ENCODE data around the gene YBEY. TPM values are rescaled to one million over a fixed set of nuclear protein-coding genes. Genes with fewer than 3 reads are reported as not detected.

The YBEY gene
- total RNA-seq, 2 experiments from 2014 or later: 18.3 to 23.5 TPM

DNA sequence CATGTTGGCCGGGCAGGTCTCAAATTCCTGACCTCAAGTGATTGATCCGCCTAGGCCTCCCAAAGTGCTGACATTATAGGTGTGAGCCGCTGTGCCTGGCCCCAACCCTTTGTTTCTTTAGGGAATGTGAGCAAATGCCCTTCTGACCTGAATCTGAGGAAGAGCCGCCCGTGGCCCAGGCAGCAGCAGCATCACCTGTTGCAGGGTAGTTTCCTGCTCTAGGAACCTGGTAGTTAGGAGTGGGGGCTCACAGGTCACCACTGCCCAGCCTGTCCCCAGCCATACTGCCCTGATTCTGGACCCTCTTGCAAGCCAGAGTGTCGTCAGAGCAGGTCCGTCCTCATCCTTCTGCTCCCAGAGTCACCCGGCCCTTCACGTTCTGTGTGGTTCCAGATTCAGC, 13.0 kb downstream of the YBEY start:
- H3K4me3 ChIP-seq (ENCODE audit: low read depth, low read length, poor library complexity, severe bottlenecking): no peak overlapping the region
- DNase-seq (ENCODE audit: low spot score): no peak
- H3K9me2 ChIP-seq (ENCODE audit: insufficient read depth, low read length): no peaks in the 10 kb centered on the region
- no TSS peak for BruUV-seq (replicated peaks)
- no peak overlapping the region for H3K4me2 ChIP-seq (ENCODE audit: low read length)
- H3K4me1 ChIP-seq (ENCODE audit: insufficient read depth, low read length, poor library complexity, severe bottlenecking): peaks cover 16% of the 10 kb centered on the region
- TF ChIP-seq EZH2phosphoT487 (IDR thresholded peaks at IDR 0.05; ENCODE audit: borderline replicate concordance, low read depth, low read length): no peak
- TF ChIP-seq, protein P1, sequence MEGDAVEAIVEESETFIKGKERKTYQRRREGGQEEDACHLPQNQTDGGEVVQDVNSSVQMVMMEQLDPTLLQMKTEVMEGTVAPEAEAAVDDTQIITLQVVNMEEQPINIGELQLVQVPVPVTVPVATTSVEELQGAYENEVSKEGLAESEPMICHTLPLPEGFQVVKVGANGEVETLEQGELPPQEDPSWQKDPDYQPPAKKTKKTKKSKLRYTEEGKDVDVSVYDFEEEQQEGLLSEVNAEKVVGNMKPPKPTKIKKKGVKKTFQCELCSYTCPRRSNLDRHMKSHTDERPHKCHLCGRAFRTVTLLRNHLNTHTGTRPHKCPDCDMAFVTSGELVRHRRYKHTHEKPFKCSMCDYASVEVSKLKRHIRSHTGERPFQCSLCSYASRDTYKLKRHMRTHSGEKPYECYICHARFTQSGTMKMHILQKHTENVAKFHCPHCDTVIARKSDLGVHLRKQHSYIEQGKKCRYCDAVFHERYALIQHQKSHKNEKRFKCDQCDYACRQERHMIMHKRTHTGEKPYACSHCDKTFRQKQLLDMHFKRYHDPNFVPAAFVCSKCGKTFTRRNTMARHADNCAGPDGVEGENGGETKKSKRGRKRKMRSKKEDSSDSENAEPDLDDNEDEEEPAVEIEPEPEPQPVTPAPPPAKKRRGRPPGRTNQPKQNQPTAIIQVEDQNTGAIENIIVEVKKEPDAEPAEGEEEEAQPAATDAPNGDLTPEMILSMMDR (conservative IDR thresholded peaks at IDR 0.05; ENCODE audit: low read length): no peak
- no peaks in the 10 kb centered on the region for H3K79me2 ChIP-seq (ENCODE audit: insufficient read depth, low read depth, low read length)
- no peak overlapping the region for H2AFZ ChIP-seq (ENCODE audit: low read length)
- no peaks in the 10 kb centered on the region for H4K20me1 ChIP-seq (ENCODE audit: insufficient read depth, low read length)
- H3K9me3 ChIP-seq (ENCODE audit: low read length): no peaks in the 10 kb centered on the region
- H3K27ac ChIP-seq (ENCODE audit: low read depth, low read length, poor library complexity, severe bottlenecking): no peak overlapping the region
- POLR2A ChIA-PET: no interaction called here
- H3K36me3 ChIP-seq (ENCODE audit: insufficient read depth, low read length): peaks cover 45% of the 10 kb centered on the region
- intact Hi-C loops (cut with micrococcal nuclease; ENCODE audit: unreplicated experiment): no loop called here
- CTCF ChIA-PET (ENCODE audit: unreplicated experiment): no interaction called here

DNA sequence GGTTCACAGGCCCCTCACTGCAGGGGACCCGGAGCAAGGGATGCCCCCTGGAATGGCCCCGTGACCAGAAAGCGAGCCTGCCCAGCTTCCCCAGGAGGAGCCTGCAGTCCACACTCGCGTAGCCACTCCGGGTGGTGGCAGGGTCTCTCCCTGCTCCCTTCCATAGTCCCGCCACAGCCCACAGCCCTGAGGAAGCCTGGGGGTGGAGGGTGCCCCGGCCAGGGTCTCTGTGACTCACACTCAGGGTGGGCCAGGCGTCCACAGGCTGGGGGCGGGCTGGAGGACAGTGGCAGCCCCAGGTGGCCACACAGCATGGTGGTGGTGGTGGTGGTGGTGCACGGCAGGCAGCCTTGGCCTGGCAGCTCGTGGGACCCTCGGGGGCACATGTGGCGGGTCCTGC, 15.6 kb downstream of the YBEY start:
- POLR2A ChIA-PET: no interaction called here
- intact Hi-C loops (cut with micrococcal nuclease; ENCODE audit: unreplicated experiment): no loop called here

DNA sequence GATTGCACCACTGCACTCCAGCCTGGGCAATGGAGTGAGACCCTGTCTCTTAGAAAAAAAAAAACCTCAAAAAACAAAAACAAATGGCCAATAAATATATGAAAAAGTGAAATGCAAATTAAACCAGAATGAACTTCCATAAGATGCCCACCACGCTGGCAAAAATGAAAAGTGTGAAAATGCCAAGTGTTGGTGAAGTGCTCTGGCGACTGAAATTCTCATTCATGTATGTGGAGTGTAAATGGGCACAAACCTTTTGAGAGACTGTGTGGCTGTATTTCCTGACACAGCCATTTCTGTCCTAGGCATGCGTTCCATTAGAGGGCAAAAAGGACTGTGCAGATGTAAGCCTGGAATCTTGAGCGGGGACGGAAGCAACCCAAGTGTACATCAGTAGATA, 18.3 kb downstream of the YBEY start:
- Histone ChIP-seq H3K9me2 (ENCODE audit: insufficient read depth, low read length) (no peaks in the 10 kb centered on the region), H3K4me2 (ENCODE audit: low read length) (no peak overlapping the region), H3K27ac (ENCODE audit: low read depth, low read length, poor library complexity, severe bottlenecking) (no peak overlapping the region), H3K79me2 (ENCODE audit: insufficient read depth, low read depth, low read length) (no peaks in the 10 kb centered on the region), H3K4me1 (ENCODE audit: insufficient read depth, low read length, poor library complexity, severe bottlenecking) (no peaks in the 10 kb centered on the region), H3K9me3 (ENCODE audit: low read length) (no peaks in the 10 kb centered on the region), H4K20me1 (ENCODE audit: insufficient read depth, low read length) (no peaks in the 10 kb centered on the region), H3K4me3 (ENCODE audit: low read depth, low read length, poor library complexity, severe bottlenecking) (no peak overlapping the region), H3K36me3 (ENCODE audit: insufficient read depth, low read length) (peaks cover 91% of the 10 kb centered on the region), H2AFZ (ENCODE audit: low read length) (no peak overlapping the region)
- POLR2A ChIA-PET: no interaction called here
- DNase-seq (ENCODE audit: low spot score): no peak
- CTCF ChIA-PET (ENCODE audit: unreplicated experiment): no interaction called here
- BruUV-seq (replicated peaks): no TSS peak
- TF ChIP-seq, protein P1 (conservative IDR thresholded peaks at IDR 0.05; ENCODE audit: low read length): no peak
- no peak for TF ChIP-seq EZH2phosphoT487 (IDR thresholded peaks at IDR 0.05; ENCODE audit: borderline replicate concordance, low read depth, low read length)
- intact Hi-C loops (cut with micrococcal nuclease; ENCODE audit: unreplicated experiment): no loop called here

More for the DNA sequence above, 15.6 kb downstream of the YBEY start:
- Histone ChIP-seq H4K20me1 (ENCODE audit: insufficient read depth, low read length) (no peaks in the 10 kb centered on the region), H3K4me2 (ENCODE audit: low read length) (no peak overlapping the region), H3K79me2 (ENCODE audit: insufficient read depth, low read depth, low read length) (no peaks in the 10 kb centered on the region), H3K4me1 (ENCODE audit: insufficient read depth, low read length, poor library complexity, severe bottlenecking) (peaks cover 5% of the 10 kb centered on the region), H2AFZ (ENCODE audit: low read length) (no peak overlapping the region), H3K4me3 (ENCODE audit: low read depth, low read length, poor library complexity, severe bottlenecking) (no peak overlapping the region), H3K9me3 (ENCODE audit: low read length) (no peaks in the 10 kb centered on the region), H3K9me2 (ENCODE audit: insufficient read depth, low read length) (no peaks in the 10 kb centered on the region), H3K36me3 (ENCODE audit: insufficient read depth, low read length) (peaks cover 71% of the 10 kb centered on the region), H3K27ac (ENCODE audit: low read depth, low read length, poor library complexity, severe bottlenecking) (no peak overlapping the region)
- CTCF ChIA-PET (ENCODE audit: unreplicated experiment): no interaction called here
- DNase-seq (ENCODE audit: low spot score): no peak
- no TSS peak for BruUV-seq (replicated peaks)
- TF ChIP-seq EZH2phosphoT487 (IDR thresholded peaks at IDR 0.05; ENCODE audit: borderline replicate concordance, low read depth, low read length): no peak
- TF ChIP-seq, protein P1 (conservative IDR thresholded peaks at IDR 0.05; ENCODE audit: low read length): no peak
